ENCODE data around the gene ATG13.
"Not testable (repeated sequence)": the region's sequence is repeated elsewhere in the genome, so short reads cannot be mapped to it uniquely, and the experiment has no call there.

The ATG13 gene

GRCh38 chr11:46617134-46617971 lies at the start of gene ATG13, which contains the start of gene HARBI1:
Gene ATG13 (plus strand): TSS chr11:46617553. CDS start chr11:46644292, 26,739 bp downstream.
Gene HARBI1 (minus strand): TSS chr11:46617227. CDS start chr11:46616237, 990 bp downstream.
- peak; percentile 58 to 94 for DNase-seq

GRCh38 chr11:46570790-46571398 lies 46.5 kb upstream of the ATG13 start:
- DNase-seq: no peak

GRCh38 chr11:46574656-46575055 lies 42.7 kb upstream of the ATG13 start:
- DNase-seq: no peak

- DNase-seq: no peak
These were observed 40.3 kb upstream of the ATG13 start for GRCh38 chr11:46577058-46577457.

- no peak for DNase-seq
These were observed 34.8 kb upstream of the ATG13 start for GRCh38 chr11:46582588-46582987.

- DNase-seq: not testable (repeated sequence)
These were observed 33.8 kb upstream of the ATG13 start for GRCh38 chr11:46583513-46583912.

- no peak for DNase-seq
These were observed 29.2 kb upstream of the ATG13 start for GRCh38 chr11:46588131-46588530.

- DNase-seq: no peak
These were observed 28.4 kb upstream of the ATG13 start for GRCh38 chr11:46588915-46589314.

GRCh38 chr11:46590740-46591605 lies 26.4 kb upstream of the ATG13 start:
- DNase-seq: no peak

- peak; percentile 60 to 88 for DNase-seq
These were observed 23.6 kb upstream of the ATG13 start, which contains the start of gene AMBRA1 for GRCh38 chr11:46593550-46594373. Gene AMBRA1 (minus strand): TSS chr11:46594023. CDS start chr11:46548380, 45,643 bp downstream.

GRCh38 chr11:46594374-46594700 lies 23.0 kb upstream of the ATG13 start:
- DNase-seq: no peak

- DNase-seq: no peak
These were observed 22.6 kb upstream of the ATG13 start for GRCh38 chr11:46594785-46595184.

- DNase-seq: no peak
These were observed 20.2 kb upstream of the ATG13 start for GRCh38 chr11:46597155-46597554.

- DNase-seq: no peak
These were observed 19.6 kb upstream of the ATG13 start for GRCh38 chr11:46597609-46598219.

GRCh38 chr11:46599340-46600193 lies 17.8 kb upstream of the ATG13 start:
- DNase-seq: no peak

- DNase-seq: no peak
These were observed 17.0 kb upstream of the ATG13 start for GRCh38 chr11:46600194-46600960.

- no peak for DNase-seq
These were observed 16.2 kb upstream of the ATG13 start for GRCh38 chr11:46601129-46601528.

- DNase-seq: no peak
These were observed 13.5 kb upstream of the ATG13 start for GRCh38 chr11:46603704-46604308.

GRCh38 chr11:46604796-46605195 lies 12.6 kb upstream of the ATG13 start:
- no peak for DNase-seq

- DNase-seq: no peak
These were observed 9.8 kb upstream of the ATG13 start for GRCh38 chr11:46607516-46607915.

Measured in SW 1271 (cell line).